Uterus (tissue), 2 donors: ENCODE measurements around the gene CDKAL1.

Experiments
- POLR2A ChIP-seq, 2 donors: fragments of 450-650 bp; IDR thresholded peaks; one replicate each; pipeline ENCODE4 v1.6.1; 2016; ENCODE audit warnings: antibody characterized with exemption in 2 of 2, mild to moderate bottlenecking in 1 of 2, moderate library complexity in 1 of 2
- TF ChIP-seq, protein P1 (sequence below), 4 experiments: fragments of 200-600 bp in 2 of 4; fragments of 450-650 bp in 2 of 4; sonication (generic) in 2 of 4; IDR thresholded peaks; one replicate each; pipeline ENCODE4 v1.5.1; 2016 to 2019; ENCODE audit warnings: antibody characterized with exemption in 4 of 4, mild to moderate bottlenecking in 2 of 4, moderate library complexity in 1 of 4

DNA sequence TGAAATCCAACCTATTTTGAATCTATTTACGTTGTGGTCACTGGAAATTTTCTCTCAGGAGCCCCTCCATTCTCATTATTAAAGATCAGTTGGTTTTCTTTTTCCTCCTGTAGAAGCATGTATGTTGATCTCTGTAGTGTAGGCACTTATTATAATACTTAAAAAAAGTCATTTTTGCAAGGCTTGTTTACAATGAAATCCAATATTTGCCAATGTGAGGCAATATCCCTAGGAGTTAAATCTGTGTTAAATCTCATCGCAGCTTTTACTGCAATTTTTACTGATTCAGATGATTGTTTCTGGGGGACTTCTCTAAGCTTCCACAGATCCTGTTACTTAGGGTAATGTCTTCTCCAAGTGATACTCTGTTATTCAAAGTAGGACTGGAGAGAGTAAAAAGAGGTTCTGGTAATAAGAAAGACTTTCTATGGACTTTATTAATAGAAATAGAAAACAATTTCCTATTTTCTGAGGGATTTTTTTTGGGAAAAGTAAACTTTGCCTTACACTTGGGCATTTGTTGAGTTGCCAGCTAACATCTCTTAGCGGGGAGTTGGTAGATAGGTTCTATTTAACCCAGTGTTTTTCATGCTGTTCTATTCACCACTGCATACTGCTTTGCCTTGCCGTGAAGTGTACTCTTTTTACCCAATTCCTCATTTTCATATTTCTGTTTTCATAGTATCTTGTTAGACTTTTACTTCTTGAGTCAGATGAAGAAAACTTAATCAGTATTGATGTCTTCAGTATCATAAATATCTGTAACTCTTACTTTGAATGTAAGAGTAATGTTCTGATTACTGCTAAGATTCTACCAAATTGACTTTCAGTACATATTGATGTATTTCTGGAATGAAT, 48.6 kb downstream of the CDKAL1 start:
- TF ChIP-seq, protein P1, sequence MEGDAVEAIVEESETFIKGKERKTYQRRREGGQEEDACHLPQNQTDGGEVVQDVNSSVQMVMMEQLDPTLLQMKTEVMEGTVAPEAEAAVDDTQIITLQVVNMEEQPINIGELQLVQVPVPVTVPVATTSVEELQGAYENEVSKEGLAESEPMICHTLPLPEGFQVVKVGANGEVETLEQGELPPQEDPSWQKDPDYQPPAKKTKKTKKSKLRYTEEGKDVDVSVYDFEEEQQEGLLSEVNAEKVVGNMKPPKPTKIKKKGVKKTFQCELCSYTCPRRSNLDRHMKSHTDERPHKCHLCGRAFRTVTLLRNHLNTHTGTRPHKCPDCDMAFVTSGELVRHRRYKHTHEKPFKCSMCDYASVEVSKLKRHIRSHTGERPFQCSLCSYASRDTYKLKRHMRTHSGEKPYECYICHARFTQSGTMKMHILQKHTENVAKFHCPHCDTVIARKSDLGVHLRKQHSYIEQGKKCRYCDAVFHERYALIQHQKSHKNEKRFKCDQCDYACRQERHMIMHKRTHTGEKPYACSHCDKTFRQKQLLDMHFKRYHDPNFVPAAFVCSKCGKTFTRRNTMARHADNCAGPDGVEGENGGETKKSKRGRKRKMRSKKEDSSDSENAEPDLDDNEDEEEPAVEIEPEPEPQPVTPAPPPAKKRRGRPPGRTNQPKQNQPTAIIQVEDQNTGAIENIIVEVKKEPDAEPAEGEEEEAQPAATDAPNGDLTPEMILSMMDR (IDR thresholded peaks at IDR 0.05): no peak
- no peak for TF ChIP-seq POLR2A (IDR thresholded peaks at IDR 0.05)
